EL (cell line): ENCODE measurements around the gene MINAR2.
A peak's percentile ranks its signal among the peaks of the same experiment; 100 is the strongest.

ENCODE experiments used
- DNase-seq: peaks from one replicate; pipeline ENCODE4 v3.0.0-alpha.2; 2016

MINAR2 gene, protein sequence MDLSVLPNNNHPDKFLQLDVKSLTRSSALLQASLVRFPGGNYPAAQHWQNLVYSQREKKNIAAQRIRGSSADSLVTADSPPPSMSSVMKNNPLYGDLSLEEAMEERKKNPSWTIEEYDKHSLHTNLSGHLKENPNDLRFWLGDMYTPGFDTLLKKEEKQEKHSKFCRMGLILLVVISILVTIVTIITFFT

DNA sequence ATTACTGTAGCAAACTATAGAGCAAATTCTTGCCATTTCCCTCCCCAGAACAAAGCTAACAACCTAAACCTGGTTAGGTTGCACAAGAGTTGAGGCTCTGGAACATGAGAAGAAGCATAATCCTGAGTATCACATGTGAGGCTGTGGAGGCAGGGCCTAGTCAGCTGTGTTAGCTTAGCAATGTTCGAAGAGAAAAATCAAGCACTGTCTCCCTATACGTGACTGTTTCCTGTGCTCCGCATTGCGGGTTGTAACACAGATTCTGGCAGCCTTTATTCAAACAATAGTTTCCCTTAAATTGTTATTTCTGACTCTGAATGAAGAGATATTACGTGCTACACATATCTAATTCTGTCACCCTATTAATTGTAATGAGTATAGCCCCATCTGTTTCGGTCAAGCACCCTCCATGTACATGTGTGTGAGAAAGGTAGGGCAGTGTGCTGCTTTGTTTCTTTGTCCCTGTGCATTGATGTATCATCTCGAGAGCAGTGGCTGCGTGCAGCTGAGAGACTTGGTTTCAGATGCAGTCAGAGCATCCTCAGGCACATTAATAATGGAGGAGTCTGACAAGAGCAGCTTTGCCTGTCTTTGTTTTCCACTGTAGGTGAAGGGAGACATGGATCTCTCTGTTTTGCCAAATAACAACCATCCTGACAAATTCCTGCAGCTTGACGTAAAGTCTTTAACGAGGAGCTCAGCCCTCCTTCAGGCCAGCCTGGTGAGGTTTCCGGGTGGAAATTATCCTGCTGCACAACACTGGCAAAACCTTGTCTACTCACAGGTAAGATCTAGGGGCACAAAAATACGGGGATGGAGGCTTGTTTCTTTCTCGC, at the start of gene MINAR2:
Gene MINAR2 (plus strand): TSS at position 523 of the 836 bp plus-strand sequence. CDS start 97 bp downstream, at position 620.
- no peak for DNase-seq

DNA sequence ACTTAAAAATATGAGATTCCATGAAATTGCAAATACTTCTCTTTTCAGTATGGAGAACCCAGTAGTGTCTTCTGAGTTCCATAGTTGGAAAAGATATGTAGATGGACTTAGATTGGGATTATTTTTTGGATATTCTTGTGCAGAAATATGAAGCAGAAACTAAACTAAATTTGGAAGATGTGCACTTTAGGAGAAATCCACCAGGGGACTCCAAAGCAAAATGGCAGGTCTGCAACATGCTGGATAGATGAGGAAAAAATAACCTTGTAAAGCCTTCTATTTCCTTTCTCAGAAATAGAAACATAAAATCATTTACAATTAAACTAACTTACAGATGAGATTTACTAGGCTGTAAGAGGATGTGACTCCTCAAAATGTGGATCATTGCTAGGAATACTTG, 49.2 kb upstream of the MINAR2 start:
- DNase-seq = no peak

DNA sequence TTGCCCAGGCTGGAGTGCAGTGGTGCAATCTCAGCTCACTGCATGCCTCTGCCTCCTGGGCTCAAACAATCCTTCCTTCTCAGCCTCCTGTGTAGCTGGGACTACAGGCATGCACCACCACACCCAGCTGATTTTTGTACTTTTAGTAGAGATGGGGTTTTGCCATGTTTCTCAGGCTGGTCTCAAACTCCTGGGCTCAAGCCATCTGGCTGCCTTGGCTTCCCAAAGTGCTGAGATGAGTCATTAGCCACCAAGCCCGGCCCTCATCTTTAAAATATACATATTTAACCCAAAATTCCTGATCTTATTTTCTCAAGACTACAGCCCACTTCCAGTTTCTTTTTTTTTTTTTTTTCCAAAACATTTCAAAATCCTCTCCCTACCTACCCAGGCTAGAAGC, 31.7 kb upstream of the MINAR2 start:
- no peak for DNase-seq

DNA sequence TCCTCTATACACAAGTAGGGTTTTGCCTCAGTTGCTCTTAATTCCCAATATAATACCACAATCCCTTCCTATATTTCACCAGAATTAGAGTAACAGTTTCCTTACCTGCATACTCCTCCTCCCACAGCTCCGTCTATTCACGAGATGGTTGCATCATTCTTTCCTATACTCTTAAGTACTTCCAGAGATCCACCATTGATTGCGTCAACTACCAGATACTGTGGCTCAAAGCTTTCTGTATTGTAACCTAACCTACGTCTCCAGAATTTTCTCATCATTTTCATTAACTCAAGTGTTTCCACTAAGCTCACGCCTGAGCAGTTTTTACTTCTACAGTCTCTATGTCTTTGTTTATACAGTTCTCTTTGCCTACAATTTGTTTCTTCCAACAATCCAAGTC, 31.2 kb upstream of the MINAR2 start:
- DNase-seq = no peak

- DNase-seq = no peak
Measured at GRCh38 chr5:129717751-129718310, 30.1 kb upstream of the MINAR2 start.

GRCh38 chr5:129718471-129719090, 29.3 kb upstream of the MINAR2 start:
- DNase-seq = no peak

DNA sequence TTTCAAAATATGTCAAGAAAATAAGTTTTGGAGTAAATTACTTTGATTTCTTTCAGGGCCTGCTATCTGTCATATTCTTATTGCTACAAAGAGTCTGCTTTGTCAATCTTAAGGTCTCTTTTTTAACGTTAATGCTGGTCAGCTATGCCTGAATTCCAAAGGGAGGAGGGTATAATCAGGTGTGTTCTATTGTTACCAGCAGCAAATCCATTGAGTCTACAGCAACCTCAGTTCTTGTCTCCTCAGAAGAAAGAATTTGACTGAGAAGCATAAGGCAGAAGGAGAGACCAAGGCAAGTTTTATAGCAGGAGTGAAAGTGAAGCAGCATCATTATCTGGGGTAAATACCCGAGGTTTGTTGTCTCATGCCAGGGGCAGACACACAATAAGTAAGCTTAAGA, 23.7 kb upstream of the MINAR2 start:
- no peak for DNase-seq

- no peak for DNase-seq
Measured at GRCh38 chr5:129724647-129725046, 23.2 kb upstream of the MINAR2 start.

DNA sequence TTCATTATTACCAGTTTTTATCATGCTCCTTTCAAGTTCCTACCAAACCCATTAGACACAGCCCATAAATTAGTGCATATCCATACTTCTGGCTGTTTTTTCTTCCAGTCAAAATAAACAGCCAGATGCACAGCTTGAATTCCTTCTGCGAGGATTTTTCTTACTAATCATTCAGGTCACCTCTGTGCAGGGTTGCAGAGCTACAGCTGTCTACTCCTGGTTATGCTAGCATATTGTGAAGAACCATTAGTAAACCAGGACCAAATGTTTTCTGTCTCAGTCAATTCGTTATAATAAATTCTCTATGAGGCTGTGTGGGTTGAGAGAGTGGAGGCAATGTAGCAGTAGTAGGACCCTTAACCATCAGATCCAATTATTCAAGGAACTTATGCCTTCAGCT, 8.1 kb upstream of the MINAR2 start:
- DNase-seq = no peak

GRCh38 chr5:129743541-129744187, 4.2 kb upstream of the MINAR2 start:
- DNase-seq = no peak

- no peak for DNase-seq
Measured at GRCh38 chr5:129745997-129746396, 1.9 kb upstream of the MINAR2 start.

DNA sequence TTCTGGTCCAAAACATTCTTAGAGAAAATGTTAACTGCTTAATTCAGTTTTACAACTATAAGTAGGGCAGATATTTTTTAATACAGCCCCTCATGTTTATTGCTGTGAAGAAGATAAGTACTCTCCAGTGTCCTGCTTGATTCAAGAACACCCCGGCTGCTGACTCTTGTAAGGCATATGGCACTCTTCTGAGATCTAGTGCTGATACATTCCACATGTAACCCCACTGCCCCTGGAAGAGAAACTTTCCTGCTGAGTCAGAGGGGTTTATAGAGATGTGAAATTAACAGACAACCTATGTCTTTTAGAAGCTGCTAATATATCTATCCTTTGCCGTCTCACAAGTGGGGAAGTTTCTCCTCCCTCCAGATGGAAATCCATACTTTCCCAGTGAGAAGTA, 1.0 kb upstream of the MINAR2 start:
- DNase-seq = peak; percentile 6

- DNase-seq = no peak
Measured at GRCh38 chr5:129748913-129749880, 1.3 kb downstream of the MINAR2 start.

GRCh38 chr5:129760636-129761325, 12.9 kb downstream of the MINAR2 start:
- no peak for DNase-seq

DNA sequence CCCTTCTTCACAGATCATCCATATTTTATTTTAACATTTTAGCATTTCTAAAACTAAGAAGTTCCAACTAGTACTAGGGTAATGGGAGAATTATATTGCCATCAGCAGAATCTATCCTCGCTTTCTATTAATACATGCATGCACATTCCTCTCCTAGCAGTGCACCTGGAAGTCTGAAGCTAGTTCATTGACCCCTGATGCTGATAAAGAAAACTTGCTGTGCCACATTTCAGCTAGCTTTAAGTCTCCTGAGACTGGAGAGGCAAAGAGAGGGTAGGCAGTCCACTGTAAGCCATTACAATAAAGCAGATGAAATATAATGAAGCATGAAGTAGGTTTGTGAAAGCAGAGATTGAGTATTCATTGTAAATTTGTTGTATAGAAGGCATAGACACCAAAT, 15.8 kb downstream of the MINAR2 start:
- DNase-seq = no peak

DNA sequence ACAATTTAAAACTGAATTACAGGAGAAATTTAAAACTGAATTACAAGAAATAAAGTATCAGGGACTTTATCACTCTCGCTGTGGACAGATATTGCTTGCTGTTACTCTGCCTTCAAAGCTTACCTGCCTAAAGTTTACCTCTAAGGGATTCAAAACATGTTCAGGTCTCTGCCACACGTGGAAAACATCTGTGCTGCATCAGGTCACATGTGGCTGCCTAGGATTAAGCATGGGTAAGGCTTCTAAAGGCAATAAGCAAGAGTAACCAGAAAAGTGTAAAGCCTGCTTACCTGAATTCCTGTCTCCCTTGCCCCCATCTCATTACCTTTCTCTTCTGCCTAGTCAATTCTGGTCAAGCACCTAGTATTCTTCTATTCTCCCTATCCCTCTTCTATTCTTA, 18.9 kb downstream of the MINAR2 start:
- no peak for DNase-seq

DNA sequence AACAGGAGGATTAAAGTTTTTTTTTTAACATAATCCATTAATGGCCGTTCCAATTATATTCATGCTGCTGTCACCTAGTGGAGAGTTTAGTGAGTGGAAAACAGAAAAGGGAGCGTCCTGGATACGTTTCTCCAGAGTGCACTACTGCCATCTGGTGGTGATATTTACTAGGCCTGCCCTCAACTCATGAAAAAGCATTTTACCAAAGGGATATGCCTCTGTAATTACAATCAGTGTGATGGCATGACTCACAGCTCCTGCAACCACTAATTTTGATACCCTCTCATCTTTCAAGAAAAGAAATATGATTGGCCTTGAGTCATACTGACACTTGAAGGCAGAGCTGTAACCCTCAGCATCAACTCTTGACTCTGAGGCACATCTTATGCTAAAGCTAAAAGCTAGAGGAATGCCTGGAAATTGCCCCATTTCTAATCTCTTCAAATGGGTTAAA, 20.1 kb downstream of the MINAR2 start:
- peak; percentile 82 for DNase-seq

- no peak for DNase-seq
Measured at GRCh38 chr5:129768735-129769134, 20.8 kb downstream of the MINAR2 start.

GRCh38 chr5:129770024-129770820, 22.3 kb downstream of the MINAR2 start:
- no peak for DNase-seq
